Nephron (organoid): ENCODE measurements around the gene RPTOR.
A peak's percentile ranks its signal among the peaks of the same experiment; 100 is the strongest.
"Not testable (repeated sequence)": the region's sequence is repeated elsewhere in the genome, so short reads cannot be mapped to it uniquely, and the experiment has no call there.

Experiments used
- H3K27ac Mint-ChIP-seq, 3 experiments: 2 replicates each; pipeline ENCODE4 v1.8.0; 2020; ENCODE audit warnings: mixed read lengths in 3 of 3, mild to moderate bottlenecking in 2 of 3, moderate library complexity in 1 of 3
- H3K27me3 Mint-ChIP-seq: 2 replicates; pipeline ENCODE4 v1.8.0; 2021; ENCODE audit warnings: low read depth, mild to moderate bottlenecking, moderate library complexity, mixed read lengths
- H3K36me3 Mint-ChIP-seq: 2 replicates; pipeline ENCODE4 v1.8.0; 2020; ENCODE audit warnings: low read depth, mixed read lengths
- H3K4me1 Mint-ChIP-seq: 2 replicates; pipeline ENCODE4 v1.8.0; 2020; ENCODE audit warnings: mixed read lengths
- H3K4me3 Mint-ChIP-seq, 3 experiments: 2 replicates each; pipeline ENCODE4 v1.8.0; 2020; ENCODE audit warnings: mild to moderate bottlenecking in 3 of 3, mixed read lengths in 3 of 3, moderate library complexity in 2 of 3
- H3K9me3 Mint-ChIP-seq: 2 replicates; pipeline ENCODE4 v1.8.0; 2020; ENCODE audit warnings: mixed read lengths
- TF ChIP-seq, protein P1 (sequence below), 3 experiments: fragments of 200-600 bp; sonication (generic); IDR thresholded peaks; one replicate each; pipeline ENCODE4 v1.5.0; 2021; ENCODE audit warnings: antibody characterized with exemption in 3 of 3; ENCODE audit not compliant: unreplicated experiment in 3 of 3

The RPTOR gene

DNA sequence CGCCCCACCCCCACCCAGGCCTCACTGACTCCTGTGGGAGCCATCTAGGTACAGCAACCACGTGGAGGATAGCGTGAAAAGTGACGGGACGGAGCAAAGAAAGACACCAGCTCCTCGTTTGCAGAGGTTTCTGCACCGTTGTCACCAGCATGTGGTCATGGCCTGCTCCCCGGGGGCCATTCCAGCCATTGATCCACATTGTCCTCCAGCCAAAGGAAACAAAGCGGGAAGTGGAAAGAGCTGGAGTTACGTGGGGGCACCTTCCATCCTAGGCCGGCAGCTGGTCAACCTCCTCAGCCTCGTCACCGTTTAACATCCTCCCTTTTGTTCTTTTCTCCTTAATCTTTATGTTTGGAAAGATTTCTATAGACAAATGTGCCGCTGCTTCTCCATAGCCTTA is 153.7 kb downstream of the RPTOR start:
- Mint-ChIP-seq H3K27ac (no peak overlapping the region), H3K9me3 (no peaks in the 10 kb centered on the region), H3K36me3 (no peaks in the 10 kb centered on the region), H3K4me3 (no peak overlapping the region), H3K27me3 (no peaks in the 10 kb centered on the region), H3K4me1 (peaks cover 35% of the 10 kb centered on the region)
- TF ChIP-seq, protein P1, sequence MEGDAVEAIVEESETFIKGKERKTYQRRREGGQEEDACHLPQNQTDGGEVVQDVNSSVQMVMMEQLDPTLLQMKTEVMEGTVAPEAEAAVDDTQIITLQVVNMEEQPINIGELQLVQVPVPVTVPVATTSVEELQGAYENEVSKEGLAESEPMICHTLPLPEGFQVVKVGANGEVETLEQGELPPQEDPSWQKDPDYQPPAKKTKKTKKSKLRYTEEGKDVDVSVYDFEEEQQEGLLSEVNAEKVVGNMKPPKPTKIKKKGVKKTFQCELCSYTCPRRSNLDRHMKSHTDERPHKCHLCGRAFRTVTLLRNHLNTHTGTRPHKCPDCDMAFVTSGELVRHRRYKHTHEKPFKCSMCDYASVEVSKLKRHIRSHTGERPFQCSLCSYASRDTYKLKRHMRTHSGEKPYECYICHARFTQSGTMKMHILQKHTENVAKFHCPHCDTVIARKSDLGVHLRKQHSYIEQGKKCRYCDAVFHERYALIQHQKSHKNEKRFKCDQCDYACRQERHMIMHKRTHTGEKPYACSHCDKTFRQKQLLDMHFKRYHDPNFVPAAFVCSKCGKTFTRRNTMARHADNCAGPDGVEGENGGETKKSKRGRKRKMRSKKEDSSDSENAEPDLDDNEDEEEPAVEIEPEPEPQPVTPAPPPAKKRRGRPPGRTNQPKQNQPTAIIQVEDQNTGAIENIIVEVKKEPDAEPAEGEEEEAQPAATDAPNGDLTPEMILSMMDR (IDR thresholded peaks at IDR 0.05; ENCODE audit: unreplicated experiment in 3 of 3), result no peak

DNA sequence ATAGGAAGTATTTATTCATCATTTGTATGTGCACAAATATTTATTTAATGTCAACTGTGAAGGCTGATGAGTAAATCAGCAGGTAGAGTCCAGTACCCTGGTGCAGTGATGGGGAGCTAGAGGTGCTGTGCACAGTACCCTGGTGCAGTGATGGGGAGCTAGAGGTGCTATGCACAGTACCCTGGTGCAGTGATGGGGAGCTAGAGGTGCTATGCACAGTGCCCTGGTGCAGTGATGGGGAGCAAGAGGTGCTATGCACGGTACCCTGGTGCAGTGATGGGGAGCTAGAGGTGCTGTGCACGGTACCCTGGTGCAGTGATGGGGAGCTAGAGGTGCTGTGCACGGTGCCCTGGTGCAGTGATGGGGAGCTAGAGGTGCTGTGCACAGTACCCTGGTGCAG is 154.6 kb downstream of the RPTOR start:
- H3K9me3 Mint-ChIP-seq, H3K27ac Mint-ChIP-seq, H3K4me3 Mint-ChIP-seq, H3K36me3 Mint-ChIP-seq, H3K27me3 Mint-ChIP-seq: not testable (repeated sequence)
- H3K4me1 Mint-ChIP-seq, result peaks cover 34% of the 10 kb centered on the region

DNA sequence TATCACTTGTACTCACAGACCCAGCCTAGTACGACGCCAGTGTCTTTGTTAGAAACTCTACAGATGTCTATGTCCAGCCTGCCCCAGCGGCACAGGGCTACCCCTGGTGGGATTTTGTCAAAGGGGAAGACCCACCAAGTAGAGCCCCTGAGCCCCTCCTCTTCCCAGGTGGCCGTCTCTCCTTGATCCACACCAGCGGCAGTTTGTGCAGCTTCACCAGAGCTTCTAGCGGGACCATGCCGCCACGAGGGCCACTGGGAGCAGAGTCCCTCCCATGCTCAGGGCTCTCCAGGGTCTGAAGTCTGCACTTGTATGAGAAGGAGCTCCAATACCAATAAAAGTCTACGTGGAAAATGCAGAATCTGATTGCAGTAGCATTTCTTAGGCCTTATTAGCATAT is 157.1 kb downstream of the RPTOR start:
- H3K27me3 Mint-ChIP-seq, result no peaks in the 10 kb centered on the region
- H3K4me3 Mint-ChIP-seq, result no peak overlapping the region
- TF ChIP-seq, protein P1 (IDR thresholded peaks at IDR 0.05; ENCODE audit: unreplicated experiment in 3 of 3), result no peak
- peaks cover 12% of the 10 kb centered on the region for H3K4me1 Mint-ChIP-seq
- no peaks in the 10 kb centered on the region for H3K36me3 Mint-ChIP-seq
- no peaks in the 10 kb centered on the region for H3K9me3 Mint-ChIP-seq
- no peak overlapping the region for H3K27ac Mint-ChIP-seq

DNA sequence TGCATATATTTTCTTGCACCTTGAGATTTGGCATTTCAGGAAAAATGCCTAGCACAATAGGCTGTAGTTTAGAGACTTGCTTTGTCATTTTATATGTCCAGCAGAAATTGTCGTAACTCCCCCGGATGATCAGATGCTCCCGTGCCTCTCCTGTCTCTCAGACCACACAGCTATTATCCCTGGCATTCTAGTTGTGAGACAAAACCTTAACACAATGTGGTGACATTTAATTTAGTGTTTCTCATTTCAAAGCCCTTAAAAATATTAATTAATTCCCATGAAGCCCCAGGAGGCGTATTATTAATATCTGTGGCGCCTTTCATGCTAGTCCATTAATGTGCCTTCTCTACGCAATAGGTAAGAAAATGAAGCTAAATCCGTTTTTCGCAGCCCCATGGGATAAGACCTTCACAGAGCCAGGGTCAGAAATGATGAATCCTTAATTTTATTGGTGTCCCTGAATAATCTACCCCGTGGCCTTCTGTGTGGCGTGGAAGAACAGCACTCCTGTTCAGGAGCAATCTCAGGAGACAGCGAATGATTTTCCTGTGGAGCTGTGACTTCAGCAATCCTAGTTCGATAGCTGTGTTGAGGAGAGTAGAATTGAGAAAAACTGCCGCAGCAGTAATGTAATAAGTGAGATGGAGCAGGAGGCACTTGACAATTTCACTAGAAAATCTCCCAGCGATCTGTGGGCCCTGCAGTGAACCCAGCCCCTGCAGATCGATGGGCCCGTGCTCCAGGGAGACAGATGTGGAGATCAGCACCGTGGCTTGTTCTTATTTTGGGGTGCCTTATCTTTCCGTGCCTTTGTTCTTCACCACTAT is 157.9 kb downstream of the RPTOR start:
- no peaks in the 10 kb centered on the region for H3K36me3 Mint-ChIP-seq
- no peaks in the 10 kb centered on the region for H3K9me3 Mint-ChIP-seq
- no peaks in the 10 kb centered on the region for H3K27me3 Mint-ChIP-seq
- peaks cover 12% of the 10 kb centered on the region for H3K4me1 Mint-ChIP-seq
- peak overlapping the region in 1 of 3 experiments; percentile 3 for H3K27ac Mint-ChIP-seq
- H3K4me3 Mint-ChIP-seq, result no peak overlapping the region
- TF ChIP-seq, protein P1 (IDR thresholded peaks at IDR 0.05; ENCODE audit: unreplicated experiment in 3 of 3), result no peak

DNA sequence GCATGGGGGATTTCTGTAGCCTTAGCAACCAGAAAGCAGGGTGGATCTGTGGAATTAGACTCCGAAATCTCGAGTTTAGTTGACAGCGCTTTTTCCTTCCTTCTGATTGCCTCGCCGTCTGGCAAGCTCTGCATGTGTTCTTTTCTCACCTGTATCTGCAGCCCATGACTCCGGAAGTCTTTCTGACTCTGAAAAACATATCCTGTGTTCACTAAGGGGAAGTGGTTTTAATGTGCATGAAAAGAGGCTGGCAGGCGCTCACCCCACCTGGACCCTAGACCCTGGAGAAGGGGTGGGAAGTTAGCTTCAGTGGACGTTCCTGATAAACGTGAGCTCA is 158.5 kb downstream of the RPTOR start:
- Mint-ChIP-seq H3K27ac (no peak overlapping the region), H3K9me3 (no peaks in the 10 kb centered on the region), H3K27me3 (no peaks in the 10 kb centered on the region), H3K4me3 (no peak overlapping the region), H3K36me3 (no peaks in the 10 kb centered on the region), H3K4me1 (peaks cover 12% of the 10 kb centered on the region)
- TF ChIP-seq, protein P1 (IDR thresholded peaks at IDR 0.05; ENCODE audit: unreplicated experiment in 3 of 3), result no peak

DNA sequence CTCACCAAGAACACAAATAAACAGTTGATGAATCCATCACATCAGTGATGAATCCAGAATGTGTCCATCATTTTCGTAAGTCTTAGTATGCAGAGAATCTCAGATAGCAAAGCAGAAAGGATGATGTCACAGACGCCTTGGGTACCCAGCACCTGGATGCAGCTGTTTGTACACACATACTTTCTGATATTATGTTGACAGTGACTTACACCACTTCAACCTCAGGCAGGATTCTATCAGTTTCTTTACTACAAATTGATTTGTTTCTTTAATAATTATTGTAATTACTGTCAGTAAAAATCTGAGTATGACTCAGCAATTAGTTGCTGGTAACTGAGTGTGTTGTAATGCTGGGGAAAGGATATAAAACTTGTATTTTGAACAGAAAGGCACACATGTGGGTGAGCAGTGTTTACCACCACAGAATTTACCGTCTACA is 159.8 kb downstream of the RPTOR start:
- TF ChIP-seq, protein P1 (IDR thresholded peaks at IDR 0.05; ENCODE audit: unreplicated experiment in 3 of 3), result no peak
- Mint-ChIP-seq H3K4me3 (no peak overlapping the region), H3K36me3 (peaks cover 6% of the 10 kb centered on the region), H3K27ac (peak overlapping the region in 1 of 3 experiments; percentile 24), H3K27me3 (no peaks in the 10 kb centered on the region), H3K9me3 (no peaks in the 10 kb centered on the region), H3K4me1 (peaks cover 12% of the 10 kb centered on the region)
